ENCODE data around the gene SDR9C7.
"Not testable (repeated sequence)": the region's sequence is repeated elsewhere in the genome, so short reads cannot be mapped to it uniquely, and the experiment has no call there.

SDR9C7 gene

DNA sequence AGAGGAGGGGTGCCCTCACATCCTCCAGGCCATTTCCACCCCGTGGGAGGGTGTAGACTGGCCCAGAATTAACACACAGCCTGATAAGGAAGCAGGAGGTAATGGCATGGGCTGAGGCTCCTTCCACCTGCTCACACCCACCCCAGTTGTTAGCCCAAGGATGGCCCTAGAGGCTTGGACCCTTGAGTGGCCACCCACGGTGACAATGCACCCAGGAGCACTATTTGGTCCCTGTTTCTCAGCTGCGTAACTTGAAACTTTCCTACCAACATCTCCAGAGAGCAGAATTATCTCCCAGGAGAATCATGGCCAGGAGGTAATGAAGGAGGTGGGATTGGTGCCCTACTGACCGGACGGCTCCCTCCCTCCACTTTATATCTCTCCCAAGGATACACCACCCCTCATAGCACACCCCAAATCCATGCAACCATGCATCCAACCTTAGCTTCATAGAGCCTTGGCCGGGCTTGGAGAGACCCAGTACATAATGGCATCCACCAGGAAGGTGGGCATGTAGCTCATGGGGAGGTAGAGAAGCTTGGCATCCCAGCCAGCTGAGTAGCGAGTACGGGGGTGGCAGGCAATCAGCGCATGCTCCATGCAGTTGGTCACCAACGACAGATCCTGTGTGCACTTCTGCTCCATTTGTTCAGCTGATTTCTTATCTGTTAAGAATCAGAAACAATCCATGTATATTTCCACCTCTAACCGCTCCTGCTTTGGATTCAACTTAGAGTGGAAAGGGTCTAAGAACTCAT is 17.6 kb upstream of the SDR9C7 start:
- DNase-seq = no peak

DNA sequence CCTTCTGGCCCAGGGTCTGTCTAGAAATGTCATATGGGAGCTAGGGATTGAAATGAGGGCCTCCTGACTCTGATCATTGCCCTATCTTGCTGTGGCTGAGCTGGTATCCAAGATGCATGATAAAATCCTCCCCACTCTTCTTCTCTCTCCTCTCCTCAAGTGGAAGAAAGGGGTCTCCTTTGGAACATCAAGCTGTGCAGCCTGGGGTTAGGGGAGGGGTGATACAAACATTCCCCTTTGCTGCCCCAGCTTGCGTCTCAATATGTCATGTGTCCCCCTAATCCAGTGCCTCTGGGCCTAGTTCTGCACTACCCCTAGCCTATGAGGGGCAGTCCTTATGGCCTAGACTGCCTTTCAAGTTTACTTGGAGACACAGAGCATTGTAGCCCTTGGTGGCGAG is 14.7 kb upstream of the SDR9C7 start:
- DNase-seq = no peak

- DNase-seq = no peak
Observed at GRCh38 chr12:56948457-56948777, 14.2 kb upstream of the SDR9C7 start.

- DNase-seq = no peak
Observed at GRCh38 chr12:56947633-56948456, 13.6 kb upstream of the SDR9C7 start.

DNA sequence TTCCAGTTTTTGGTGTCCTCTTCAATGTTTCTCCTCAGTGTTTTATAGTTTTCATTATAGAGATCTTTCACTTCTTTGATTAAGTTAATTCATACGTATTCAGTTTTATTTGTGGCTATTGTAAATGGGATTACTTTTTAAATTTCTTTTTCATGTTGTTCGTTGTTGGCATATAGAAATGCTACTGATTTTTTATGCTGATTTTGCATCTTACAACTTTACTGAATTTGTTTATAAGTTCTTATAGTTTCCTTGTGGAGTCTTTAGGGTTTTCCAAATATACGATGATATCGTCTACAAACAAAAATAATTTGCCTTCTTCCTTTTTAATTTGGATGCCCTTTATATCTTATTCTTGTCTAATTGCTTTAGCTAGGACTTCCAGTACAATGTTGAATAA is 9.7 kb upstream of the SDR9C7 start:
- no peak for DNase-seq

DNA sequence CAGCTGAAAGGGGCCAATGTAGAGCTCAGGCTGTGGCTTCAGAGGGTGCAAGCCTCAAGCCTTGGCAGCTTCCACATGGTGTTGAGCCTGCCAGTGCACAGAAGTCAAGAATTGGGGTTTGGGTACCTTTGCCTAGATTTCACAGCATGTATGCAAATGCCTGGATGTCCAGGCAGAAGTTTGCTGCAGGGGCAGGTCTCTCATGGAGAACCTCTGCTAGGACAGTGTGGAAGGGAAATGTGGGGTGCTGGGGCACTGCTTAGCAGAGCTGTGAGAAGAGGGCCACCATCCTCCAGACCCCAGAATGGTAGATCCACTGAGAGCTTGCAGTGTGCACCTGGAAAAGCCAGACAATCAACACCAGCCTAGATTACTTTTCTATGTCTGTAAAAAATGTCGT is 9.2 kb upstream of the SDR9C7 start:
- DNase-seq = not testable (repeated sequence)

DNA sequence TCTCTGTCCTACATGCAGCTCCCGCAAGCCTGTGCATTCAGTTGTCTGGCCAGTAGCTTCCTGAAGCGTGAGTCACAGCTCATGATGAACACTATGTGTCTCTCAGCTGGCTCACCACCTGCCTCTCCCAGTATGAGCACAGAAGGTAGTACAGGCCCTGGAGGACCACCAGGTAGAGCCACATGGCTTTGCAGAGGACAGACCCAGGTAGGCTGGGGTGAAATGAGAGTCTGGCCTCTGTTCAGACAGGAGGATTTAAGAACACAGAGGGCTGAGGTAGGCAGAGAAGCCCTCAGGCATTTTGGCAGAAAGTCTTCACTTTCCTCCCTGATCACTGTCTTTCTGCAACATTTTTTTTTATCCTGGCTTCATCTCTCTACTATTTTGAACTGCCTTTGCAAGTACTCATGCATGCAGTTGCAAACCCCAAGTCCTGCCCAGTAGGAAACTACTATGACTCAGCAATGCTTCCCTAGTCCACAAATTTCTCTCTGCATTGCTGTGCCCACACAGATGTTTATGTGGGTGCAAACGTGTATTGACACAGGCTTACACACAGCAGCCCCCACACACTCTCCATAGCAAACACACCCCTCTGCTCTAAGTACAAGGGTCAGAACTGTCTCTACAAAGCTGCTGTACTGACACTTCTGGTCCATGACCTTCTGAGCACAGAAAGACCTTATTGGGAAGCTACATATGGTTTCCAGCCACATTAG is 7.2 kb upstream of the SDR9C7 start:
- no peak for DNase-seq

DNA sequence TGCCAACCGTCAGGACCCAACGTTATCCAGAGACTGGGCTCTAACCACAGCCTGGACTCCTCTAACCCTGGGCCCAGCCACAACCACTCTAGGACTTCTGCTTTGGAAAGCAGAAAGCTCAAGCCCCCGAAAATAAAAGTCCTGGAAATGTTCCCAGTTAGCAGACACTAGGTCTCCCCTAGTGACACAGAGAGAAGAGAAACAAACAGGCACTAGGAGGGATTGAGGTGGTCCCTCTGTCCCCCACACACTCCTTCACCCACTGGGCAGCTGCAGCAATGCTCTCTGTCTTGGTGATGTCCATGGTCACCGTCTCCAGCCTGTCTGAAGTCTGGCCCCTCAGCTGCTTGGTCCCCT is 6.7 kb upstream of the SDR9C7 start:
- not testable (repeated sequence) for DNase-seq

DNA sequence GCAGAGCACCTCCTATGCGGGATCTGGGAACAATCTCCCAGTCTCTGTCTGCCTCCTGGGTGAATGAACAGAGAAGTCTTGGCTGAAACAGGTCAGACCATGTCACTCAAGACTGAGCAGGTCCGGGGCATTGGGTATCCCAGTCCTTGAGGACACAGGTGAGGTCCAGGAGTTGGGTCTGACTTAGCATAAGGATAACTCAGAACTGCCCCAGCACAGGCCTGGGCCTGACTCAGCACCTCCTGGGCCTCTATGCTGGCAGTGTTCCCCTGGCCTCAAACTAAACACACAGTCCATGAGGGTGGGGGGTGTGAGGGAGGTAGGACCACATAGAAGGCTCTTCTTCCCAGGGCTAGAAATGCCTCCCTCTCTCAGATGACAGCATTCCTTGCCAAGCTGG is 1.5 kb upstream of the SDR9C7 start:
- DNase-seq = no peak

- no peak for DNase-seq
Observed at GRCh38 chr12:56935157-56935556, 949 bp upstream of the SDR9C7 start.

DNA sequence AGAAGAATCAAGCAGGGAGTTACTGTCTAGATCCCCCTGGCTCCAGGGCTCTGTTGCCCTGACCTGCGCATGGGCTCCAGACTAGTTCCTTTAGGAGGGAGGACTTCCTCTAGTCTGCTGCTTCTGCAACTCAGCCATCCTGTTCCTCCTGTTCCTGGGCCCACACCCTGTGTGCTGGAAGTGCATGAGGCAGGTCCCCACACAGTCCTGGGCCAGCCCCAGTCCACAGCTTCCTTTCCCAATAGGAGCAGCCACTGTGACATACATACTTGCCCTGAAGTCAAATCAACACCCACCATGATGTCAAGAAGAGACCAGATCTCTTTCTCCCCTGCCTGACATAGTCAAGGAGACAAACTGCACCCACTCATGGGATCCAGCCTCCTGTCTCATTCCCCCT is 1.3 kb downstream of the SDR9C7 start:
- no peak for DNase-seq

- no peak for DNase-seq
Observed at GRCh38 chr12:56932146-56932545, 2.1 kb downstream of the SDR9C7 start.

GRCh38 chr12:56931474-56931978 is 2.7 kb downstream of the SDR9C7 start:
- DNase-seq = no peak

DNA sequence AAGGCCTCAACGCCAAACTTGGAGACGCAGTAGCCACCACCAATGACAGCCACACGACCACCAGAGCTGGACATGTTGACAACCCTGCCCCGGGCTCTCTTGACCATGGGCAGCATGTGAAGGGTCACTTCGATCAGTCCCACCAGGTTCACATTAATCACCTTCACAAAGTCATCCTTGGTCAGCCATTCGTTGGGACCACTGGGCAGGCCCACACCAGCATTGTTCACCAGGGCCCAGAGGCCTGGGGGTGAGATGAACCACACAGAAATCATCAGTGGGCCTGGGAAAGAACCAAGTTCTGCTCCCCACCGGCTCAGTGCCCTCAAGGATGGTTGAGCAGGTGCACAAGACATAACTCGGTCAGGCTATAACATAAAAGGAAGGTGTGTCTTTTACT is 4.0 kb downstream of the SDR9C7 start:
- DNase-seq = no peak

DNA sequence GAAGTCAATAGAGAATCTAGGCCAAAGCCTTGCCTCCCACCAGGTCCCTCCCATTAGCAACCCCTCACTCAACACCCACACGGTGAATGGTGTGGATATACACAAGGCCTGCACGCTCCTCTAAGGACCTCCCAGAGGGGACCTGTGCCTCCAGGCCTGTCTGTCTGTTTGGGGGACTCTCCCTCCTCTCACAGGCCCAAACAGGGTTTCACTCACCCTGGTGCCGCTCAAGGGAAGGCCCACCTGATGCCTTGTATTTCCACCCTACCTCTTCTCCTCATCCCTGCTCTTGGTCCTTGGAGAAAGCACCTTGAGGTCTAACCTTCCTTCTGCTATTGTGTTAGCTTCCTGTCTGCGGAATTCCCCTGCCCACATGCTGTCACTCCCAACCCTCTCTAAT is 4.4 kb downstream of the SDR9C7 start:
- no peak for DNase-seq

GRCh38 chr12:56928262-56928661 is 5.9 kb downstream of the SDR9C7 start:
- DNase-seq = no peak

DNA sequence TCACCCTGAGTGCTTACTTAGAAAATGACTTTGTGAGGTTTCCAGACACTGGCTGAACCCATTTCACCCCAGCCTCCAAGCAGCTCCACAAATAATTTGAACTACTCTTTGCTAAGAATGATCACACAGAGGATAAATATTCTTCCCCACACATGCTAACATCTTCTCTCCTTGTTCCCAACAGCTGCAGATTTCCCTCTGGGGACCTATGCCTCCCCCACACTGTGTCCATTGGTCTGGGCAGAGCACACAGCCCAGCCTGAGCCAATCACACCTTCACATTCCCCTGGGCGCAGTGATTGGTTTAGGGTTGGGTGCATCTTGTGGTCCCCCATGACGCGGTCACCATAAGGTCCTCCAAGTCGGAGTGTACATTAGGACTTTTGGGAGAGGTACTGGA is 6.9 kb downstream of the SDR9C7 start:
- no peak for DNase-seq

- DNase-seq = no peak
Observed at GRCh38 chr12:56922031-56922430, 12.2 kb downstream of the SDR9C7 start.

DNA sequence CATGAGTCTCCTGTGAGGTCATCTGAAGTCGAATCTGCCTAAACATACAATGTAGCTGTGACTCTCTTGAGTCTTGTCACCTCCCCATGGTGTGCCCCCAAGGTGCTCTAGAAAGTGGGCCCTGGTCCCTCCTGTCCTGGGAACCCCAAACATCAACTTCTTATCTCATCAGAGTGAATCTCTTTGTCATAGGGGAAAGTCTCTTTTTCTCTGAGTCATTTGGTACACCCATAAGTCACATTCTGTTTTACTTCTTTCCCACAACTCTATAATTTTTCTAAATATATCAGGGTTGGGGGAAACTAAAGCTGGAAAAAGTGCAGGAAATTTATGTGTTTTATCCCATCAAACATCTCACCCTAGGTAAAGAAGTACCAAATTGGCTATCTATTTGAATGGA is 12.9 kb downstream of the SDR9C7 start:
- DNase-seq = no peak

DNA sequence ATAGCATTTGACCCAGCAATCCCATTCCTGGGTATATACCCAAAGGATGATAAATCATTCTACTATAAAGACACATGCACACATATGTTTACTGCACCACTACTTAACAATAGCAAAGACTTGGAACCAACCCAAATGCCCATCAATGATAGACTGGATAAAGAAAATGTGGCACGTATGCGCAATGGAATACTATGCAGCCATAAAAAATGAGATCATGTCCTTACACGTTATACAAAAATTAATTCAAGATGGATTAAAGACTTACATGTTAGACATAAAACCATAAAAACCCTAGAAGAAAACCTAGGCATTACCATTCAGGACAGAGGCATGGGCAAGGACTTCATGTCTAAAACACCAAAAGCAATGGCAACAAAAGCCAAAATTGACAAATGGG is 16.1 kb downstream of the SDR9C7 start:
- not testable (repeated sequence) for DNase-seq

DNA sequence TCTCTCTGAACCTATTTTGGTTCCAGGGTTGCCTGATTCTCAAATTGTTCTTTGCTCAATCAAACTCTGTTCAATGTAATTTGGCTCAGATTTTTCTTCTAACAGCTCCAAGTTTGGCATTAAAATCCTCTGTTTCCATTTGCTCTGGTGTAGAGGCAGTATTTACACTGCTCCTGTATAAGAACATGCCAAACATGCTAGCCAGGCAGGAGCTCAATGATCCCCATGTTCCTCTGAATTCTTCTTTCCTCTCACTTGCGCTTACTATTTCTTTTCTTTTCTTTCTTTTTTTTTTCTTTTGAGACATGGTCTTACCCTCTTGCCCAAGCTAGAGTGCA is 17.2 kb downstream of the SDR9C7 start:
- no peak for DNase-seq

DNA sequence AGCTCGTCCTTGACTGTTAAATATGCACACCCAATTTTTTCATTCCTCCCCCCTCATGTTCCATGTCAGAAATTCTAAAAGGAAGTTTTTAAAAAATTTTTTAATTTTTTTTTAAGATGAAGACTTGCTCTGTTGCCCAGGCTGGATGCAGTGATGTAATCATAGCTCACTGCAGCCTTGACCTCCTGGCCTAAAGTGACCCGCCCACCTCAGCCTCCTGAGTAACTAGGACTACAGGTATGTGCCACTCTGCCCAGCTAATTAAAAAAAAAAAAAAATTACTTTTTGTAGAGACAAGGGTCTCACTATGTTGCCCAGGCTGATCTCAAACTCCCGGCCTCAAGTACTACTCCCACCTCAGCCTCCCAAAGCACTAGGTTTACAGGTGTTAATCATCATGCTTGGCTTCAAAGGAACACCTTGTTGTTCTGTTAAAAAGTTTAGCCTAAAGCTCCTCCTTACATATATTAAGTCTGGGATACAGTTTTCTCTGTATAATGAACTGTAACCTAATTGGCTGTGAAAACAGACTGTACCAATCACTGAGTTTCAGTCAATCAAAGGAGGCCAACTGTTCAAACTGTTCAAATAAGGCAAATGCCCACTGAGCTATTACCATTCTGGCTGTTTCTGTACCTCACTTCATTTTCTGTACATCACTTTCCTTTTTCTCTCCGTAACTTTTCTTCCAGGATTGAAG is 17.8 kb downstream of the SDR9C7 start:
- DNase-seq = no peak

- no peak for DNase-seq
Observed at GRCh38 chr12:56914724-56915123, 19.5 kb downstream of the SDR9C7 start.
